Sigmoid colon (tissue), 4 donors: ENCODE measurements around the gene NF2.

Source experiments
- POLR2A ChIP-seq, 2 donors: fragments of 450-650 bp; IDR thresholded peaks; one replicate each; pipeline ENCODE4 v1.6.1; 2016; ENCODE audit warnings: antibody characterized with exemption in 2 of 2, mild to moderate bottlenecking in 2 of 2, moderate library complexity in 2 of 2
- POLR2AphosphoS5 ChIP-seq, 4 donors: sonication (generic); formaldehyde crosslinking; IDR thresholded peaks; one replicate each; pipeline ENCODE4 v1.6.1; 2017; ENCODE audit warnings: antibody characterized with exemption in 4 of 4

- TF ChIP-seq POLR2A (IDR thresholded peaks at IDR 0.05) (no peak), POLR2AphosphoS5 (IDR thresholded peaks at IDR 0.05) (no peak)
Measured at GRCh38 chr22:29723766-29724165, 120.3 kb downstream of the NF2 start.
